ENCODE measurements around the gene RPS6KA2.
"Not testable (repeated sequence)": the region's sequence is repeated elsewhere in the genome, so short reads cannot be mapped to it uniquely, and the experiment has no call there.

The RPS6KA2 gene

DNA sequence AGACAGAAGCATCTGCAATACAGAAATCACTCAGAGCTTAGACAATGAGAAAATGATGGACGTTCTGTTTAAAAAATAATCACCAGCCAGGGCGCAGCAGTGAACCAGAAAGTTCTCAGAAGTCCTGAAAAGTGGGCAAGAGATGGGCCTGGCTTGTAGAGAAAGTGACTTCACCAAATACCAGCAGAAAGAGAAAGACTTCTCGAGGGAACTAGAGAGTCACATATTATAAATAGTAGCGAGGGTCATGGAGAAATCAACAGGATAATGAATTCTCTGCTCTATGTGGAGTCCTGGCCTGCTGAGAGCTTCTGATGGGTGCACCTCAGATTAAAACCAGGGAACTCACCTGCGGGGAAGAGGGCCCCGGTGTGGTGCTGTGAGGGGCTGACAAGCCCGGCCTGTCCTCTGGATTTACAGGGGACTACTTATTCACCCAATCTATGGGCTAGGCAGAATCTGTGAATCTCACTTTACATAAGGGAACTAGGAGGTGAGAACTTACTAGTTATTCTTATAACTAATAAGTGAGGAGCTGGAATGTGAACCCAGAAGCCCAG lies 35.0 kb downstream of the RPS6KA2 start:
- no peak for DNase-seq (ENCODE audit: low spot score)

DNA sequence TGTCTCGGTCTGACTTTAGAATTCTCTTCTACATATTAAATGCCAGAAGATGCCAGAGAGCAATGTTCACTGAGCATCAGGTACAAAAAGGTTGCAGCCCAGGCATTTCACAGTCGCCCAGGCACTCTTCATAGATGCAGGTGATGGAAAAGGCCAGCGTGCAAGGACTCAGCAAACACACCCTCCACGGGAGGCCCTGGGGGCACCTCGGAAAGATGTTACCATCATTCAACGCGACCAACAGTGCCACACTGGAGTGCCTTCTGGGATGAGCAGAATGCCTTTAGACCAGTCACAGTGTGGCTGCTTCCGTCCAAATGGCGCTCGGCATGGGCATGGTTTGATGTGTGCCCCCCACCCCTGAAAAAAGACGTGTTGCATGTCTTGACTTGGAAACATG lies 36.0 kb downstream of the RPS6KA2 start:
- no peak for DNase-seq (ENCODE audit: low spot score)

DNA sequence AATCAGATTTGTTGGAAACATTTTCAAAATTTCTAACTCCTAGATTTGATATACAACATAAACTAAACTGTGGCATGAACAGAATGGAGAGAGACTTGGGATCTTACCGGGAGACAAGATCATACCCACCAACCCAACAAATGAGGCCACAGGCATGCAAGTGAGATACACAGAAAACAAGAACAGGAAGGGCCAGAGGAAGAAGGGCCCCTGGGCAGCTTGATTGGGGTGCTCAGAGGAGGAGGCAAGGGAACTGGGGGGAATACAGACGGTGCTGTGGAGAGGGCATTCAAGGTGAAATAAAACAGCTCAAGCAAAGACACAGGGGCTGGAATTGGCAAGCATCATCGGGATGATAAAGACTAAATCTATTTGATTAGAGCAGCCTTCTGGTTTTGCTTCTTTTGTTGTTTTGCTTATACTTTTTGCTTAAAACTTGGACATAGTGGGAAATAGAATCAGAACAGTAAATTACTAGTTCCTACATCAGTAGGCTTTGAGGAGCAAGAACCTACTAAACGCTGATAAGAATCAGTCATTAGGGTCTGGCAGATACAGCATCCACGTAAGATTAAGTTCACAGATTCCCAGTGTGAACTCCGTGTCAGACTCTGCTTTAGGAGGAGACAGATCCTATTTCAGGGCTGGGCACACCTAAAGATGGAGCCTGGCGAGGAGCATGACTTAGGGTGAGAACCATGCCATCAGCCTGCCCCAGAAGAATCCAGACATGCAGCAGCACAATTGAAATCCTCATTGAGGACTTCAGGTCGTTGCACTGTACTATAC lies 37.1 kb downstream of the RPS6KA2 start:
- no peak for DNase-seq (ENCODE audit: low spot score)

DNA sequence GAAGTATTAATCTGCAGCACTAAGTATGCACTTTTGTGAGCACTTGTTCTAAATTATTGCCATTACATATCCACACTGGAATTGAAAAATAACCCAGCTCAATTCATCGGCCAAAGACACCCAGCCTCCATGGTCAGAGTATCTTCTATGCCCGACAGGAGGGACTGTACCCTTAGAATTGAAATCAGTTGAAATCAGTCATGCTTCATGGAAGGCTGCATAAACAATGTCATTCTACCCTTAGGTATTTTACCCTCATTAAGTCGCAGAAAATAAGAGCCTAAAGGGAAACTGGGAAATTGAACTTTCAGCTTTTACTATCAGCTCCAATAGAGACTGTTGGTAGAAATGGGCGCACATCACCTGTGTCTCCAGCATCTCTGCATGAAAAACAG lies 37.7 kb downstream of the RPS6KA2 start:
- no peak for DNase-seq (ENCODE audit: low spot score)

DNA sequence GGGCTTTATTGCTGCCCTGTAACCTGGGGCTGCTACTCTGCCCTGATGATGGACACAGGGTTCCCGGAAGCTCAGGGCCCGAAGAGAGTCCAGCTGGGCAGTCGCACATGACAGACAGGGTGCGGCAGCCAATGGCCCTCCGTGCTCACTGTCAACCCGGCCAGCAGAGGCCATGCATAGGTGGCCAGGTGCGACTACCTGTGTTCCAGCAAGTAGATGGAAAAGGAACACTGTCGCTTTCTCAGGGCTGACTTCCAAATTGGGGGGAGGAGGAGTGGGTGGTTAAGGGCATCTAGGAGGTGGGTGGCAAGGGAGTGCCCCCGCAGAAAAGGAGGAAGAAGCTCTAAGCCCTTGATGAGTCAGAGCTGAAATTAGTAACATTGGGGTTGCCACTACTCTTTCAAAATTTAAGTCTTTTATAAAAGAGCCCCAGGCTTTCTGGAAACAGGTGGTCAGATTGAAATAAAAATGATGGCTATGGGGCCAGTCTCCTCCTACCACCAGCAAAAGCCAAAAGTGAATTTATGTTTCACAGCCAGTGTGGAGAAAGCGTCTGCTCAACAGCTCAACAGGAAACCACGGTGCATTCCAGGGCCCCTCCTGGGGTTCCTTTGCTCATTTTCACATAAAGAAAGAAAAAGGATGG lies 38.2 kb downstream of the RPS6KA2 start:
- no peak for DNase-seq (ENCODE audit: low spot score)

DNA sequence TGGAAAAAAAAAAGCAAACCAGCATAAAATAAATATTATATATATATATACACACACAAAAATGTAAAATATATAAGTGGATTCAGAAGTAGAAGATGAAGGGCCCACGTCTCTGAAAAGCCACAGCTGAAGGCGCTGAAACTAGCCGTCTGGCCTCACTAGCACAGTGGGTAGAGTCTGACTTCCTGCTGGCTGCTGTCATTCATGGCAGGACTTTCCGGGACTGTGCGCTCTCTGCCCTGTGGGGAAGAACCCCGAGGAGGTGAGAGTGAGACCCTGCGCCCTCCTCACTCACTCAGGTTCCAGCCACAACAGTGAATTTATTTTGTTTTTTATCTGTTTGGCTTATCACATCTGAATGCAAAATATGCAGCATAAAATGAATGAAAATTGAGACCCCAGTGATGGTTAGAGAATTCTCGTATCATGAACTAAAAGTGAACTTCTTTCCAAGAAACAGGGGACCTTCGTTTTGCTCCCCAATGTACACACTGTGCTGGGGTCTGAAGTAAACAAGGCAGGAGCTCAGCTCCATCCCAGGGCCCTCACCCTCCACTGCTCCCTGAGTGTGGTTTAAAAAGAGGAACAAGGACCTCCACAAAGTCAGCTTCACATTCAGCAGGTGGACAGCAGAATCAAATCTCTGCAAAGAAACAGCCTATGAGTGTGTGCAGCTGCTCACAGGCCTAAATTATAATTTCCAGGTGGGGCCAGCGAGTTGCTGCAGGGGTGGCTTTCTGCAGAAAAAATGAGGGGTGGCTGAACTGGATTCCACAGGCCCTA lies 39.2 kb downstream of the RPS6KA2 start:
- DNase-seq (ENCODE audit: low spot score): no peak

DNA sequence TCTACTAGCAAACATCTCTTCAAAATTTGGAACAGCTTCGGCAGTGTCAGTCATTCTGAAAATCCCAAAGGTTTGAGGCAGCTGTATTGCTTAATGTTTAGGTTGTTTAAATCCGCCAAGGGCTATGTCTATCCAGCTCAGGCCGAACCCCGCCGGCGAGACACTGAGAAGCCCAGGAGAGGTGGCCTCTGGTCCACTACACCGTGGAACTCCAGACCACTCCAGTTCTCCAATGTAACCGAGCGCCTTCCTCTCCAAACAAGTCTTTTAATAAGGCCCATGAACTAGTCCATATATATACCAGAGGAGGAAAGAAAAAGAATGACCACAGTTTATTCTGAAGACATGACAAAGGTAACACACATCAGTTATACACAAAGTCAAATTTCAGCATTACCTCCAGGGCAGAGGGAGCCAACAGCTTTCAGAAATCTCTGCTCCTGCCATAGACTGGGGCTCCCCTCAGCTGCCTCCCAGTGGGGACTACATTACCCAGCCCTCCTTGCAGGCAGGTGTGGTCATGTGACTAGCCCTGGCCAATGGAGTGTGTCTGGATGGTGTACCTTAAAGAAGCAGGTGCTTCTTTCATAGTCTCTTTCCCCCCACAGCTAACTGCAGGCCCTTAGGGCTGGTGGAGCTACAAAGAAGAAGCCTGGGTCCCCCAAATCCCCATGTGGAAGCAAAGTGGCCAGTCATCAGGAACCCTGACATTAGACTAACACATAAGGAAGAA lies 40.5 kb downstream of the RPS6KA2 start, which contains the start of gene RAMACL:
TSS of gene RAMACL (minus strand) at position 255 of the 733 bp plus-strand sequence. CDS start at position 54, 201 bp downstream.
- no peak for DNase-seq (ENCODE audit: low spot score)

DNA sequence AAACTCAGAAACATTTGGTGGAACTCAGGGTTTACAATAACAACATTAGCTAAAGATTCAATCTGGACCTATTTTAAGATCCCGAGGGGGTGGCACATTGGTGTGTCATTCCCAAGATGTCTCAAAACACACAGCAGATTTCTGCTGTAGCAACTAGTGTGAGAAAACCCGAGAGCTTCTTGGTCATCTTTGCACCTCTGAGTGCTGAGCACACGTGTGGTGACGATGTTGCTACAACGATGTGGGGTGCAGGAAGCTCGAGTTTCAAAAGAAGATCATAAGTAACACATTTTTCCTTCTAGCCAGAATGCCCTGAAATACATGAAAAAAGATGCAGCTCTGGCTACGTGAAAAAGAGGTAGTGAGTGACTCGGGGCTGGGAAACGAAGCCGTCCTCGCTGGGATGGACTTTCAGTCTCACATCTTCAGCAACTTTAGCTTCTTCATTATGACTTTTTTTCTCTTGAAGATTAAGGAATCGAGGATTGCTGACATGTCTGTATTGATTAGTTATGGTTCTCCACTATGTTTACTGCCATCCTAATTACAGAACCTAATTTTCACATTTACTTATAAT lies 42.1 kb downstream of the RPS6KA2 start:
- DNase-seq (ENCODE audit: low spot score): no peak

DNA sequence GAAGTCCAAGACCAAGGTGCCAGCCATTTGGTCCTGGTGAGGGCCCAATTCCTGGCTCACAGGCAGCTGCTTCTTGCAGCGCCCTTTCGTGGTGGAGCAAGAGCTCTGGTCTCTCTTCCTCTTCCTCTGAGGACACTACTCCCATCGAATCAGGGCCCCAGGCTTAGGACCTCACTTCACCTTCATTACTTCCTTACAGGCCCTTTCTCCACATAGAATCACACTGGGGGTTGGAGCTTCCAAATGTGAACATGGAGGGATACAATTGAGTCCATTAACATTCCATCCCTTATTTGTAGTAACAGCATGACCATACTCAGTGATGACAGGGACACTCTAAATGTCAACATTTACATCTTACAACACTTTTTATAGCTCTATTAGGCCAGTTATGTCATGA lies 42.9 kb downstream of the RPS6KA2 start:
- DNase-seq (ENCODE audit: low spot score): no peak

DNA sequence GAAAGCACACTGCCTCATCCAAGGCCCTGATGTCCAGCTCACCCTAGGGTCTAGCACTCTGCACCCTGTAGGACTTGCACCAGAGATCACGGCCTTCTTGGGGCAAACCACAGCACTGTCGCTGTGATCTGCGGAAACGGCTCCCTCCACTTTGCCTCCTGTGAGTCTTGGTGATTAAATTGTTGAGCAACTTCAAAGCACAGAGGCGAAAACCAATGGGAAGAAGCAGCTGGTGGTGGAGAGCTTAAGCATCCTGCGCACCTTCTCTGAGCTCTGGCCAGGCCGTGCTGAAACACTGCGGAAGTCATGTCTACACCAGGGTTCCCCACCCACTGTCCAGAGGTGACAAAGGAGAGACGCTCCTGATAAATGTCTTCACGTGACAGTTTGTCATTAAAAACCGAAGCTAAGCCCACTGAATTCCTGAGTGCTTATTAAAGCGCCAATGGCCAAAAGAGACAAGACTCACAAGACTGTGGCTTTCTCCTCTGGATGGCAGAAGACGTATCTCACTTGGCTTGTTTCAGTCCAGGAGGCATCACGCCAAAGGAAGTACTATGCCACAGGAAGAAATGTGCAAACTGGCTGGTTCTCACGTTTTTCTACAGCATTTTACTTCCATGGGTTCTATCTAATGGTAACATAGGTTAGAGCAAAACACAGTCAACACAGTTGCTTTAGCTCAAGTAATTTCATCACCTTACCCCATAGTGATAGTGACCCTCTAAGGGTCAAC lies 43.7 kb downstream of the RPS6KA2 start:
- no peak for DNase-seq (ENCODE audit: low spot score)

DNA sequence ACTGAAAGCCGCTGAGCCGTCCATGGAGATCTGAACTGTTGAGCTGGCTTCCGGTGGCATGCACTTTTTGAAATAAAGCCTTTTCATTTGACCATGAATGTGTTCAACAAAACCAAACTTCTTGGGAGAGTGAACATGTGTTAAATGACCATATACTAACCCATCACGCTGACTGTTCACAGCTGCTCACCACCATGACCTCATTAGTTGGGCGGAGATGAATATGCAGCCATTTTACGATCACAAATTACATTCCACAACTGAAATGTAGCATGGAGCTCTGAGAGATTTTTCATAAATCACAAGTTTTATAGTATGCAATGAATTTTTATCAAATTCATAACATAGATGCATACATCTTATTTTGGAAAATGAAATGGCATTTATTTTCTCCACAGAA lies 44.8 kb downstream of the RPS6KA2 start:
- no peak for DNase-seq (ENCODE audit: low spot score)

DNA sequence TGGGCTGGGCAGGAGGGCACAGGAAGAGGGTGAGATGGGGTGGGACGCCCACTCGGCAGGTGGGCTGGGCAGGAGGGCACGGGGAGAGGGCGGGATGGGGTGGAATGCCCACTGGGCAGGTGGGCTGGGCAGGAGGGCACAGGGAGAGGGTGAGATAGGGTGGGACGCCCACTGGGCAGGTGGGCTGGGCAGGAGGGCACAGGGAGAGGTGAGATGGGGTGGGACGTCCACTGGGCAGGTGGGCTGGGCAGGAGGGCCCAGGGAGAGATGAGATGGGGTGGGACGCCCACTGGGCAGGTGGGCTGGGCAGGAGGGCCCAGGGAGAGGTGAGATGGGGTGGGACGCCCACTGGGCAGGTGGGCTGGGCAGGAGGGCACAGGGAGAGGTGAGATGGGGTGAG lies 45.2 kb downstream of the RPS6KA2 start:
- DNase-seq (ENCODE audit: low spot score): not testable (repeated sequence)

DNA sequence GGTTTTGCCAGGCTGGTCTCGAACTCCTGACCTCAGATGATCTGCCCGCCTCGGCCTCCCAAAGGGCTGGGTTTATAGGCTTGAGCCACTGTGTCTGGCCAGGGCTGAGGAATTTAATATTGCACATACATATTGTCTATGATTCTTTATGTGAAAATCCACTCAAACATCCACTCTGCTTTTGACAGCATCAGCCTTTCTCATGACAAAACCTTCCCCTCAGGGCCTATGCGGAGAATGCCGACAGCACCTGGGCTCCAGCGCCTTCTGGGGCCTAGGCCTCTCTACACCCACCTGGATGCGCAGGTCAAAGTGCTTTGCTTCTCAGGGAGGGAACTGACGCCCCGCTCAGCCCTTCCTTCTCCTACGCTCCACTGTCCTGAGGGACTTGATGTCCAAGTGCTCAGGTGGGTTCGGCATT lies 46.0 kb downstream of the RPS6KA2 start:
- DNase-seq (ENCODE audit: low spot score): no peak

DNA sequence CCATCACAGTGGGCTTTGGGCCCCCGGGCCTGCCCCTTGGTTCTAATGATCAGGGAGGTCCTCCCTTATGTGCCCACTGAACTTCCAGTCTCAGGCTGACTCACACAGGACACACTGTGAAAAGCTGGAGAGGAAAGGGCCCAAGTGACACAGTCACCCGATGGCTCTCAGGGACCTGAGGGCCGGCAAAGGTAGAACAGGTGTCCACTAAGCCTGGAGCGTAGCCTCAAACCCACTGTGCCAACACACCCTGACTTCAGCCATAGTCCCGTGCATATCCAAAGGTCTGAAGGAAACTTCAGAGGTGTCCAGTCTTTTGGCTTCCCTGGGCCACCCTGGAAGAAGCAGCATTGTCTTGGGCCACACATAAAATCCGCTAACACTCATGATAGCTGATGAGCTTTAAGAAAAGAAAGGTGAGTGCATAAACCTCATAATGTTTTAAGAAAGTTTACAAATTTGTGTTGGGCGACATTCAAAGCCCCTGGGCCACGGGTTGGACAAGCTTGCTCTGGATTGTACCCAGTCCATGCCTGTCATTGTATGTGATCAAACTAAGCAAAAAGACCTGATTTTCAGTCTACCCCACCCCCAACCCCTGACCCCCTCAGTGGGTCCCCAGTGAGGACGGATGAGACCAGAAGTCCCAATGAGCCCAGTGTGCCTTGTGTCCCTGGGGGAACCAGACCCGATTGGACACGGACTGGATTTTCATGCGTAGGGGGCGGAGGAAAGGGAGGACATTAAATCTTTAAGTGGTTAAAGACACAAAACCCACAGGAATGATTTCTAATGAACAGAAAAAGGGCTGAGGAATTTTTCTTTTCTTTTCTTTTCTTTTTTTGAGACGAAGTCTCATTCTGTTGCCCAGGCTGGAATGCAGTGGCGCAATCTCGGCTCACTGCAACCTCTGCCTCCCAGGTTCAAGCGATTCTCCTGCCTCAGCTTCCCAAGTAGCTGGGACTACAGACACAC lies 46.7 kb downstream of the RPS6KA2 start:
- no peak for DNase-seq (ENCODE audit: low spot score)

DNA sequence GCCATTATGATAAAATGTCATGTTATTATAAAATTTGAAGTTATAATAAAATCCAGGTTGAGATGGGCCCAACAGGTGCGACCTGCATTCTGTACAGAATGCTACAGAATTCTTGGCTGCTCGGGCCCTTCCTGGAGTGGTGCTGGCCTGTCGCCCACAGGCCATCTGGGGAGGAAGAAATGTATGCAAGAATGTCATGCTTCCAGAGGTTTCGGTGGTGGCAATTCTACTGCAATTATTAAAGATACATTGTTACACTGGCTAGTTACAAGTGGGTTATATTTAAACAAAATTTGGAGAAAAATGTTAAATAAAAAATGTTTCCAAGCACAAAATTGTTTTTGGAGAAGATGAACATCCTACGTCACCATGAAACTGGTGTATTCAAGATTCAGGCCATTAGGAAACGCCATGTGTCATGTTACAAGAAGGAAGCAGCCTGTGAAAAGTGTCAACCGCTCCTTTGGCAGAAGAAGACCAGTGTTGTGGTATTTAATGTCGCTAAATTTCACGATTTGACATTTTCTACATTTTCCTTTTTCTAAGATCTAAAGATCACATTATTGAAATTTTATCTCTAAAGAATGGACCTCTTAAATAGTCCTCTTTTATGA lies 47.7 kb downstream of the RPS6KA2 start:
- DNase-seq (ENCODE audit: low spot score): no peak

DNA sequence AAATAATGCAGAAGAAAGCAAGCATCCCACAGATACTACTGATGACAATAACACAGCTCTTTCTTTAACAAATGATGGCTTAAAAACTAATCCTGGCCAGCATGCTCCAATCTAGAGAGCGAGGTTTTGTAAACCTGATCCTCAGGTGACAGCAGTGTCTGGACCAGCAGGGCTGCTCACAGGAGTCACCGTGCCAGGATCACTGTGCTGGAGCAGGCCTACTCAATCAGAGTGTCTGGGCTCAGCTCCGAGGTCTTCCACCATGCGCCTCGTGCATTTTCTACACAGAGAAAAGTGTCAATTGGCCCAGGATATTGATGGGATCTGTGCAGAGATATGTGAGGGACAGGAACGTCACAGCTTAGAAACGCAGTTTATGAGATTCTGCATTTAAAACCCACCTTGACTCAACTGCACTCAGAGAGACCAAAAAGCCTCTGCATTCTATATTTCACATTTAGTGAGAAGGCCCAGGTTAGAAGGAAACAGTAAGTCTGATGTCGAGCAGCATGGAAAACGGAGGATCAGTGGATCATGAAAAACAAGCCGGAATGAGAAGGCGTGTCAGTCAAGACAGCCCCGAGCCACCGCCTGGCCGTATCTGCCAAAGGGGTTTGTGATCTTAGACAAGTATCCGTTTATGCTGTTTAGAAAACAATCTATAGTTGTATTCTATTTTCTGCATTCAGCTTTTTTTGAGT lies 48.4 kb downstream of the RPS6KA2 start:
- DNase-seq (ENCODE audit: low spot score): no peak

DNA sequence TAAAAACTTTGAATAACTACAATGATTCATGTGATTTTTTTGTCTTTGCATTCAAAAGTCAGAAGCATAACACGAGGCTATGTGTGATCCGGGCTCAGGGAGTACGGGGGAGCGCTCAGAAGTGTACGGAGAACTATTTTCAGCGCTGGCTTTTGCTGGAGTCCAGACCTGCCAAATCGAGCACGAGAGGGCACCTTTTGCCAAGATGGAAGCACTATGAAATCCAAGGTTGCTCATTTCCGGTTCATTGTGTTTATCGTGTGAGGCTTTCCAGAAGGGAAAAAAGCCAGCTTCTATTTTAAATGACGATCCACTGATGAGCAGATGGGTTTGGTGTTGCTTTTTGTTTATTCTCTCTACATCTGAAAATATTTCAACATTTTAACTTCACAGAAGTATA lies 51.8 kb downstream of the RPS6KA2 start:
- no peak for DNase-seq (ENCODE audit: low spot score)

DNA sequence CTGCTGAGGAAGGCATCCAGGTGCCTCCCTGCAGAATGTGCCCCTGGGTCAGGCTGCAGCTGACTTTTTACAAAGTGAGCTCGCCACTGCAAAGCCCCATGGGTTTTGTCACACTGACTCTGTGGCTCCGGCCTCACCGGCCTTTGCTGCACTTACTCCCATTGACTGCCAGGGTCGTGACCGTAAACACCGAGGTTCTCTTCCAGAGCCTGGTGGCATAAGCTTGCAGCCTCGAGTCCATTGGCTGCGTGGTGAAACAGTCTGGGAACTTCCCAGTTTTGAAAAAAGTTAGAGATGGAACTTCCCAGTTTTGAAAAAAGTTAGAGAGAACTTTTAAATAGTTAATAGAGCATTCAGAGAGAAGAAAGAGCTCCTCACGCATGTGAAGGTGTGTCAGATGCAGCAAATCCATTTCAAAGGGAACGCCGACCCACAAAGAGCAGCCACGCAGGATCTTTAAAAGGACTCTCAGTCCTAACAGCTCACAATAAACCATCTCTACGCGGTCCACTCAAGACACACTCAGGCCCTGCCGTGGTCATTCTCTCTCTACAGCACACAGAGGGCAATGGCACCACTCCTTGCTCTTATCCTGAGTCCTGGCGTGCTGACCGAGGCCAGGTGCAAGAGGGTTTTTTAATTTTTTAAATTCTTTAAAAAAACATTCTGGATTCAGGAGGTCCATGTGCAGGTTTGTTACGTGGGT lies 53.4 kb downstream of the RPS6KA2 start:
- DNase-seq (ENCODE audit: low spot score): no peak

Measured in pons (tissue), 1 donor.